Breast epithelium (tissue), 3 donors: Measurements from ENCODE around the gene ZIC5.

Source experiments
- CTCF ChIP-seq, 3 donors: fragments of 450-650 bp; IDR thresholded peaks; one replicate each; pipeline ENCODE4 v1.5.1; 2016 to 2017; ENCODE audit warnings: antibody characterized with exemption in 3 of 3, mild to moderate bottlenecking in 3 of 3, moderate library complexity in 3 of 3
- POLR2A ChIP-seq: fragments of 450-650 bp; IDR thresholded peaks from one replicate; pipeline ENCODE4 v1.6.1; 2016; ENCODE audit warnings: antibody characterized with exemption, mild to moderate bottlenecking, moderate library complexity

GRCh38 chr13:99965329-99966000, 6.1 kb downstream of the ZIC5 start:
- TF ChIP-seq CTCF (IDR thresholded peaks at IDR 0.05) (no peak), POLR2A (no peak)
